Trophoblast cell (in vitro differentiated cells and primary cell): Measurements from ENCODE around the gene ZBTB14.

Source experiments
- DNase-seq, 2 donors: peaks; one replicate each; pipeline ENCODE4 v3.0.0-alpha.2; 2016
- H2AFZ ChIP-seq: 2 replicates; pipeline ENCODE4 v1.6.1; 2013; ENCODE audit warnings: low read length, moderate library complexity, mild to moderate bottlenecking; ENCODE audit not compliant: insufficient read depth, poor library complexity
- H2AK5ac ChIP-seq: 2 replicates; pipeline ENCODE4 v1.6.1; 2013; ENCODE audit warnings: mild to moderate bottlenecking, low read length
- H2BK120ac ChIP-seq: 2 replicates; pipeline ENCODE4 v1.6.1; 2013; ENCODE audit warnings: low read length, mild to moderate bottlenecking, moderate library complexity; ENCODE audit not compliant: insufficient read depth, poor library complexity
- H2BK12ac ChIP-seq: 2 replicates; pipeline ENCODE4 v1.6.1; 2013; ENCODE audit warnings: mild to moderate bottlenecking, low read length, moderate library complexity
- H2BK5ac ChIP-seq: 2 replicates; pipeline ENCODE4 v1.6.1; 2013; ENCODE audit warnings: low read length, low read depth, moderate library complexity, mild to moderate bottlenecking; ENCODE audit not compliant: poor library complexity
- H3K14ac ChIP-seq: 2 replicates; pipeline ENCODE4 v1.6.1; 2013; ENCODE audit warnings: mild to moderate bottlenecking, low read length
- H3K18ac ChIP-seq: 2 replicates; pipeline ENCODE4 v1.6.1; 2013; ENCODE audit warnings: mild to moderate bottlenecking, low read length
- H3K23ac ChIP-seq: 2 replicates; pipeline ENCODE4 v1.6.1; 2013; ENCODE audit warnings: low read length
- H3K27ac ChIP-seq: 2 replicates; pipeline ENCODE4 v1.5.1; 2013; ENCODE audit warnings: low read depth, mild to moderate bottlenecking, inconsistent platforms, low read length, moderate library complexity
- H3K27me3 ChIP-seq: 2 replicates; pipeline ENCODE4 v1.6.1; 2013; ENCODE audit warnings: inconsistent platforms, mild to moderate bottlenecking, low read length, moderate library complexity; ENCODE audit not compliant: insufficient read depth
- H3K36me3 ChIP-seq, 2 experiments: 1 replicate in 1 of 2; 2 replicates in 1 of 2; pipeline ENCODE4 v1.6.1; 2013; ENCODE audit warnings: low read length in 2 of 2, mild to moderate bottlenecking in 2 of 2, moderate library complexity in 1 of 2; ENCODE audit not compliant: insufficient read depth in 2 of 2, control insufficient read depth in 1 of 2
- H3K4ac ChIP-seq: 2 replicates; pipeline ENCODE4 v1.6.1; 2013; ENCODE audit warnings: low read depth, mild to moderate bottlenecking, low read length, moderate library complexity
- H3K4me1 ChIP-seq, 2 experiments: 1 replicate in 1 of 2; 2 replicates in 1 of 2; pipeline ENCODE4 v1.6.1; 2013; ENCODE audit warnings: low read length in 2 of 2, mild to moderate bottlenecking in 2 of 2, moderate library complexity in 1 of 2; ENCODE audit not compliant: insufficient read depth in 2 of 2, control insufficient read depth in 1 of 2
- H3K4me2 ChIP-seq: 2 replicates; pipeline ENCODE4 v1.6.1; 2013; ENCODE audit warnings: inconsistent platforms, mild to moderate bottlenecking, low read length, moderate library complexity
- H3K4me3 ChIP-seq: 2 replicates; pipeline ENCODE4 v1.5.1; 2013; ENCODE audit warnings: mild to moderate bottlenecking, low read depth, low read length, inconsistent platforms
- H3K79me1 ChIP-seq: one replicate; pipeline ENCODE4 v1.6.1; 2013; ENCODE audit warnings: low read length
- H3K79me2 ChIP-seq: 2 replicates; pipeline ENCODE4 v1.6.1; 2013; ENCODE audit warnings: low read length, mild to moderate bottlenecking; ENCODE audit not compliant: control insufficient read depth, insufficient read depth, poor library complexity
- H3K9ac ChIP-seq: 2 replicates; pipeline ENCODE4 v1.6.1; 2013; ENCODE audit warnings: mild to moderate bottlenecking, low read length
- H3K9me3 ChIP-seq: 2 replicates; pipeline ENCODE4 v1.6.1; 2013; ENCODE audit warnings: low read depth, mild to moderate bottlenecking, control low read depth, inconsistent platforms, low read length; ENCODE audit not compliant: insufficient read depth
- H4K12ac ChIP-seq: 2 replicates; pipeline ENCODE4 v1.6.1; 2013; ENCODE audit warnings: low read depth, mild to moderate bottlenecking, low read length, moderate library complexity
- H4K8ac ChIP-seq: 2 replicates; pipeline ENCODE4 v1.6.1; 2013; ENCODE audit warnings: low read depth, mild to moderate bottlenecking, low read length, moderate library complexity
- H4K91ac ChIP-seq: one replicate; pipeline ENCODE4 v1.6.1; 2013; ENCODE audit warnings: low read depth, mild to moderate bottlenecking, low read length, moderate library complexity
- WGBS: extraction: QIAGEN DNeasy Blood & Tissue Kit; methylation state at CpG from one replicate; pipeline ENCODE4 v1.1.7; 2013; ENCODE audit warnings: missing lambda C conversion rate; ENCODE audit not compliant: insufficient read length, insufficient coverage; ENCODE audit errors: extremely low coverage; 5-methylcytosine and 5-hydroxymethylcytosine counted together

ZBTB14 gene

GRCh38 chr18:5282770-5283169 is 12.8 kb downstream of the ZBTB14 start:
- Histone ChIP-seq H3K27me3 (no peaks in the 10 kb centered on the region), H2BK120ac (no peak overlapping the region), H3K9me3 (peaks cover 2% of the 10 kb centered on the region), H2BK5ac (no peak overlapping the region), H3K4me3 (no peak overlapping the region), H4K91ac (no peak overlapping the region), H3K4me2 (no peak overlapping the region), H2BK12ac (no peak overlapping the region), H3K79me1 (no peaks in the 10 kb centered on the region), H3K27ac (no peak overlapping the region), H3K14ac (no peak overlapping the region), H3K9ac (no peak overlapping the region), H3K4ac (no peak overlapping the region), H2AK5ac (no peak overlapping the region), H3K36me3 (no peaks in the 10 kb centered on the region), H2AFZ (no peak overlapping the region), H3K4me1 (no peaks in the 10 kb centered on the region), H3K23ac (no peak overlapping the region), H4K12ac (no peak overlapping the region), H3K18ac (no peak overlapping the region), H3K79me2 (no peaks in the 10 kb centered on the region), H4K8ac (no peak overlapping the region)
- DNase-seq = no peak
- WGBS = no CpG with 5 or more reads among the region's 1 CpG

DNA sequence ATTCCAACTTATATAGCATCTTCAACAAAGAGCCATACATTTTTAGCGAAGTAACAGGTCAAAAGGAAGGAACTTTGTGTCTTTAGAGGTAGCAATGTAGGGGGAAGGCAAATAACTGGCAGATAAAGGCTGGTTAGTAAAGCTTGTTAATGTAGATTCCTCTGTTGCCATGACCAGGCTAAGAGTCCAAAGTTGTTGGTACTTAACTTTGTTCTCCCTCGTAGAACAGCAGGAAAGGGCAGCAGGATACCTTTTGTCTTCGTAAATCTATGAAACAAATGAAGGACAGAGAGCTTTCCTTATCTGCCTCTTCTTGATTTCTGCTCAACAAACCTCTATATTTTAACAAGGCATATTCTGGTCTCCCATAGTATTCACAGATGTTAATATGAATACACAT is 18.6 kb downstream of the ZBTB14 start:
- H3K18ac ChIP-seq = no peak overlapping the region
- no peak overlapping the region for H2BK120ac ChIP-seq
- DNase-seq = no peak
- no peaks in the 10 kb centered on the region for H3K79me2 ChIP-seq
- no peak overlapping the region for H3K27ac ChIP-seq
- no CpG with 5 or more reads among the region's 3 CpGs for WGBS
- H3K9ac ChIP-seq = no peak overlapping the region
- no peak overlapping the region for H2AFZ ChIP-seq
- H3K4ac ChIP-seq = no peak overlapping the region
- no peak overlapping the region for H3K4me3 ChIP-seq
- H3K14ac ChIP-seq = no peak overlapping the region
- H3K4me1 ChIP-seq = no peaks in the 10 kb centered on the region
- H3K9me3 ChIP-seq = no peaks in the 10 kb centered on the region
- H3K79me1 ChIP-seq = no peaks in the 10 kb centered on the region
- H3K36me3 ChIP-seq = no peaks in the 10 kb centered on the region
- H3K4me2 ChIP-seq = no peak overlapping the region
- no peak overlapping the region for H3K23ac ChIP-seq
- no peak overlapping the region for H2BK12ac ChIP-seq
- H2BK5ac ChIP-seq = no peak overlapping the region
- H4K8ac ChIP-seq = no peak overlapping the region
- no peak overlapping the region for H4K12ac ChIP-seq
- no peak overlapping the region for H4K91ac ChIP-seq
- no peak overlapping the region for H2AK5ac ChIP-seq
- no peaks in the 10 kb centered on the region for H3K27me3 ChIP-seq

- no peak overlapping the region for H3K14ac ChIP-seq
These were observed 19.7 kb downstream of the ZBTB14 start for GRCh38 chr18:5275872-5276271.

GRCh38 chr18:5268874-5269273 is 26.7 kb downstream of the ZBTB14 start:
- no peaks in the 10 kb centered on the region for H3K9me3 ChIP-seq

More at GRCh38 chr18:5275872-5276271, 19.7 kb downstream of the ZBTB14 start:
- no peaks in the 10 kb centered on the region for H3K9me3 ChIP-seq
- no peaks in the 10 kb centered on the region for H3K36me3 ChIP-seq
- H2BK12ac ChIP-seq = no peak overlapping the region
- H3K27me3 ChIP-seq = no peaks in the 10 kb centered on the region
- no peak overlapping the region for H2BK120ac ChIP-seq
- no peak overlapping the region for H3K9ac ChIP-seq
- no peak overlapping the region for H4K91ac ChIP-seq
- no peak overlapping the region for H4K8ac ChIP-seq
- H3K23ac ChIP-seq = no peak overlapping the region
- no peaks in the 10 kb centered on the region for H3K79me2 ChIP-seq
- no peaks in the 10 kb centered on the region for H3K79me1 ChIP-seq
- no peak overlapping the region for H3K4me2 ChIP-seq
- no CpG with 5 or more reads among the region's 1 CpG for WGBS
- no peak for DNase-seq
- no peak overlapping the region for H4K12ac ChIP-seq
- no peak overlapping the region for H3K4ac ChIP-seq
- no peak overlapping the region for H3K4me3 ChIP-seq
- no peak overlapping the region for H3K18ac ChIP-seq
- H3K27ac ChIP-seq = no peak overlapping the region
- no peak overlapping the region for H2AK5ac ChIP-seq
- no peak overlapping the region for H2BK5ac ChIP-seq
- H3K4me1 ChIP-seq = no peaks in the 10 kb centered on the region
- H2AFZ ChIP-seq = no peak overlapping the region

More at GRCh38 chr18:5268874-5269273, 26.7 kb downstream of the ZBTB14 start:
- Histone ChIP-seq H3K27ac (no peak overlapping the region), H2BK5ac (no peak overlapping the region), H4K91ac (no peak overlapping the region), H3K4me1 (no peaks in the 10 kb centered on the region), H3K4me2 (no peak overlapping the region), H3K14ac (no peak overlapping the region), H2AK5ac (no peak overlapping the region), H3K4ac (no peak overlapping the region), H2AFZ (no peak overlapping the region), H3K23ac (no peak overlapping the region), H3K79me2 (no peaks in the 10 kb centered on the region), H3K18ac (no peak overlapping the region), H3K36me3 (no peaks in the 10 kb centered on the region), H4K12ac (no peak overlapping the region), H2BK12ac (no peak overlapping the region), H3K27me3 (no peaks in the 10 kb centered on the region), H4K8ac (no peak overlapping the region), H3K79me1 (no peaks in the 10 kb centered on the region), H3K4me3 (no peak overlapping the region), H2BK120ac (no peak overlapping the region), H3K9ac (no peak overlapping the region)
- DNase-seq = no peak
